Putamen (tissue), 1 donor: ENCODE measurements around the gene CMC1.
"Not testable (repeated sequence)": the region's sequence is repeated elsewhere in the genome, so short reads cannot be mapped to it uniquely, and the experiment has no call there.

Experiments
- DNase-seq: peaks from one replicate; pipeline ENCODE4 v3.0.0-alpha.2; 2016; ENCODE audit warnings: low spot score

CMC1 gene

GRCh38 chr3:28244491-28244890 lies 3.1 kb downstream of the CMC1 start:
- DNase-seq = no peak

GRCh38 chr3:28247286-28247685 lies 5.9 kb downstream of the CMC1 start:
- DNase-seq = no peak

- no peak for DNase-seq
Observed at GRCh38 chr3:28250999-28251398, 9.6 kb downstream of the CMC1 start.

GRCh38 chr3:28252001-28252431 lies 10.6 kb downstream of the CMC1 start:
- DNase-seq = no peak

GRCh38 chr3:28253040-28253715 lies 11.8 kb downstream of the CMC1 start:
- no peak for DNase-seq

- no peak for DNase-seq
Observed at GRCh38 chr3:28262001-28262400, 20.6 kb downstream of the CMC1 start.

- no peak for DNase-seq
Observed at GRCh38 chr3:28265641-28266040, 24.2 kb downstream of the CMC1 start.

- no peak for DNase-seq
Observed at GRCh38 chr3:28267984-28268849, 26.8 kb downstream of the CMC1 start.

GRCh38 chr3:28268989-28269388 lies 27.6 kb downstream of the CMC1 start:
- DNase-seq = no peak

GRCh38 chr3:28269884-28270283 lies 28.5 kb downstream of the CMC1 start:
- not testable (repeated sequence) for DNase-seq

GRCh38 chr3:28273837-28274236 lies 32.4 kb downstream of the CMC1 start:
- no peak for DNase-seq

GRCh38 chr3:28278918-28279317 lies 37.5 kb downstream of the CMC1 start:
- no peak for DNase-seq

- no peak for DNase-seq
Observed at GRCh38 chr3:28279770-28280169, 38.4 kb downstream of the CMC1 start.

GRCh38 chr3:28280781-28281180 lies 39.4 kb downstream of the CMC1 start:
- no peak for DNase-seq

- DNase-seq = peak; percentile 11
Observed at GRCh38 chr3:28286595-28286994, 45.2 kb downstream of the CMC1 start.

GRCh38 chr3:28287046-28287445 lies 45.6 kb downstream of the CMC1 start:
- no peak for DNase-seq

- DNase-seq = no peak
Observed at GRCh38 chr3:28290863-28291300, 49.5 kb downstream of the CMC1 start.

- DNase-seq = no peak
Observed at GRCh38 chr3:28291577-28291976, 50.2 kb downstream of the CMC1 start.

GRCh38 chr3:28292622-28293021 lies 51.2 kb downstream of the CMC1 start:
- no peak for DNase-seq

GRCh38 chr3:28294667-28295413 lies 53.4 kb downstream of the CMC1 start:
- DNase-seq = no peak

- DNase-seq = no peak
Observed at GRCh38 chr3:28295898-28296490, 54.6 kb downstream of the CMC1 start.

- no peak for DNase-seq
Observed at GRCh38 chr3:28299705-28300104, 58.3 kb downstream of the CMC1 start.
